ENCODE results near the gene STK40.

Gene STK40

DNA sequence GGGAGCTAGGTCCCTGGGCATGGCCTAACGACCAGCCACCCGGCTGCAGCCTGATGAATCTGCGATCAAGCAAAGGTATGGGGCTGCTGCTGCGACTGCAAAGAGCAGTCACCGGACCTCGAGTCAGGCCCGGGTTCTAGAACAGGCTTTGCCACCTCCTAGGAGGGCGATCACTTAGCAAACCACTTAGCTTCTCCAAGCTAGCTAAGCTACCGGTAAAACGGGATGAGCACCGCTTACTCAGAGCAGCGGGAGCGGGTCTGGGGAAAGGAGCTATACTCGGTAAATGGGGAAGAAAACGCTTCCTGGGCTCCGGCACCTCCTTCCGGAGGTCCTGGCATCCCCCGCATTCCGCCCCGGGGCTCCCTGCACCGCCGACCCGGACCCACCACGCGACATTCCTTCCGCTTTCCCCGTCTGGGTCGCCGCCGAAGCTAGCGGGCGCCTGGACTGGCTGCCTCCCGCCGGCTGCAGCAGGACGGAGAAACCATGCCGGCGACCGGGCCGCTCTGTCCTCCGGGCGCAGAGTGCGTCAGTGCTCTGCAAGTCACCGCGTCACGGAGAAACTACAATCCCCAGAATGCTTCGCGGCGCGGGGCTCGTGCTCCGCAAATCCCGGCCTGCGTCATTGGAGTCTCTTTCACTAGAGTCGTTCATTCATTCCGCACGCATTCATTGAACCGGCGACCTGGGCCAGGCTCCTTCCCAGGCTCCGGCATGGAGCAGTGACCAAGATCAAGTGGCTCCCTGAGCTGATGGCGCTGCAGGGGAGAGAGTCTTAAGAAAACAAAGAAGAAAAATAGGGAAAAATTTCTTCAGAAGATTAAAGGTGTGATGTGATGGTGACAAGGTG lies 11.9 kb upstream of the STK40 start, which contains the start of gene LSM10:
LSM10 (minus strand) TSS at position 531 of the 853 bp plus-strand sequence. CDS start 3,779 bp downstream, outside the sequence.
- peak; percentile 96 for DNase-seq

DNA sequence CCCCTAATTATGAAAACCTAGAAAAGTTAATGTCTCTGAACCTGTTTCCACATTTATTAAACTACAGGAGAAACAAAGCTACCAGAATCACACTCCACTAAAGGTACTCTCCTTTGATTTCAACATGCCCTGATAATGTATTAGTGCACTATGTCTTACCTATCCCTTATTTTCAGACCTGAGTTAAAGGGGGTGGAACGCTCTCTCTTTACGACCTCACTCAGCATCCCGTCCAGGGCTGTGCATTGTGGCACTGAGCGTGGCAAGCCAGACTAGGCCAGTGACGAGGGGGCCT lies 11.3 kb upstream of the STK40 start:
- DNase-seq: no peak

DNA sequence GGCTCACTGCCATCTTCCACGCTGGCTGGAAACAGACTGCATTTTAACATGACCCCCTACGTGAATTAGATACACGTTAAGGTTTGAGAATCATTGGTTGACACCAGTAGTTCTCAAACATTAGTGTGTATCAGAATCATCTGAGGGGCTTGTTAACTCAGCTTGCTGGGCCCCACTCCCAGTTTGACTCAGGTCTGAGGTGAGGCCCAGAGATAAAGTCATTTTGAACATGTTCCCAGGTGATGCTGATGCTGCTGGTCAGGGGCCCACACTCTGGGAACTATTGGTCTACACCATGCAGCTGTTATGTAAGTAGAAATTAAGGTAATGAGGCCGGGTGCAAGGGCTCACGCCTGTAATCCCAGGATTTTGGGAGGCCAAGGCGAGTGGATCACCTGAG lies 10.6 kb upstream of the STK40 start:
- no peak for DNase-seq

DNA sequence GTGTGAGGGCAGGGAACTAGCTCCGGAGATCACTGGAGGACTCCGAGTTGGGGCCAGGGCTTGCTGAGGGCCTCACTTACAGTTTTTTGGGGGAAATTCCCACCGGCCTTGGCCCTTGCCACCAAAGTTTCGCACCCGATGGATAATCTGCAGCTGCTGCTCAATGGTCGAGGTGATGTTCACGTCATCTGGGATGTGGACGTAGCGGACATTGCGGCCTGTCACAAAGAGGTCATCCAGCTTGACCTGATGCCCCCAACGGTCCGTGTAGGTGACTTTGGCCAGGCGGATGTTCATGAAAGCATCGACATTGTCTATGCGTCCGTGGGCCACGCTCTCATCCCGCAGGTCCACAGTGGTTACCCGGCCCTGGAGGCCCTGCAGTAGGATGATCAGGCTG lies 8.0 kb upstream of the STK40 start:
- no peak for DNase-seq

DNA sequence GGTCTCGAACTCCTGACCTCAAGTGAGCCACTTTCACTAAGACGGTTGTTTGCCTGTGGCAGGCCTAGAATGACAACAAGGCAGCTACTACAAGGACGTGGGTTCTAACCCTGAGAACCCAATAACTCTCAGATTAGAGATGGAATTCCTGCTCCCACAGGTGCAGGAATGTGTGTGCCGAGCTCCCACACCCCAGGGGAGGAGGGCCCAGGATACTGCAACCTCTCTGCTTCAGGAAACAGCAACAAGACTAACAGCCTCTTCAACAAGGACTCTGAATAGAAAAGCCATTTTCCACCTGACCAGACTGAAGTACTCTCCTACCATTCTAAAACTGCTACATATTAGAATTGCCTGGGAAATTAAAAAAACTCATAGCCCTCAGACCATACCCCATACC lies 7.1 kb upstream of the STK40 start:
- DNase-seq: no peak

DNA sequence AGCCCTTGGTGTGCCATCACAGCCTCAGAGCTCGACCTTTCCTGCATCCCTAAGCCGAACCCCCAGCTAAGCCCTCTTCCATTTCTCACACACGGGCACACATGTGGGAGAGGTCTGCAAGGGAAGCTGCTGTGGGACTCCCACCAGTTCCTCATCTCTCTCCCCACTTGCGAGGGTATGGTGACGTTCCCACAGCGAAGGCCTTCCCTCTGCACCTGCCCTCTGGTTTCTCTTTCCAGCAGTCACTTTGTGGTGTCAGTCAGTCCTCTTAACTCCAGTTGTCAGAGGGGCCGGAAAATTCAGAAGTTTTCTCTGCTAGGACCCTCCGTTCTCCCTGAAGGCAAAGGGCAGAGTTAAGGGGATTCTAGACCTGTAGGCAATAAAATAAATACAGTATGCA lies 5.5 kb upstream of the STK40 start:
- no peak for DNase-seq

DNA sequence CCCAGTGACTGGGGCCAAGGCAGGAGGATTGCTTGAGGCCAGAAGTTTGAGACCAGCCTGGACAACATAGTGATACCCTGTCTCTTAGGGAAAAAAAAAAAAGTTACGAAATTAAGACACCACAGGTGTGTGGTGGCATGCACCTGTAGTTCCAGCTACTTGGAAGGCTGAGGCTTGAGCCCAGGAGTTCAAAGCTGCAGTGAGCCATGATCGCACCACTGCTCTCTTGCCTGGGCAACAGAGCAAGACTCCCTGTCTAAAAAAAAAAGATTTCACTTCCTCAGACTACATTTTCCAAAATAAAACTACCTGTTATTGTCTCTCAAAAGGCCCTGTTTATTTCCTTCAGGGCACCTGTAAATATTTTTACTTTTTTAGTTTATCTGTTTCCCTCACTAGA lies 4.7 kb upstream of the STK40 start:
- DNase-seq: no peak

DNA sequence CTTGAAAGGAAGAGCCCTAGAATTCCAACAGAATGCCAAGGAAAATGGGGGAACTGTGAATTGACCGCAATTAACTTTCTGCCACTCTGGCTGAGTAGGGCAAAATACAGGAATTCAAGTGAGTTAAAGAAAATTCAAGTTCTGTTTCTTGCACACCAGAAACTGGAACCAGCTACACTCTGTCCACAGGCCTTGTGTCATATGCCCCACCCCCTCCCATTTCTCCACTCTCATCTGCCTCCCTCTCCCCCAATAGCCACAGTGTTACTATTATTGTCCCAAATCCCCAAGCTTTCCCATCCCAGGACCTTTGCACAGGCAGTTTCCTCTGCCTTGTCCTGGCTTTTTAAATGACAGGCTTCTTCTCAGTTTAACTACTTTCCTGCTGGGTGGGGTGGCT lies 4.3 kb upstream of the STK40 start:
- DNase-seq: no peak

DNA sequence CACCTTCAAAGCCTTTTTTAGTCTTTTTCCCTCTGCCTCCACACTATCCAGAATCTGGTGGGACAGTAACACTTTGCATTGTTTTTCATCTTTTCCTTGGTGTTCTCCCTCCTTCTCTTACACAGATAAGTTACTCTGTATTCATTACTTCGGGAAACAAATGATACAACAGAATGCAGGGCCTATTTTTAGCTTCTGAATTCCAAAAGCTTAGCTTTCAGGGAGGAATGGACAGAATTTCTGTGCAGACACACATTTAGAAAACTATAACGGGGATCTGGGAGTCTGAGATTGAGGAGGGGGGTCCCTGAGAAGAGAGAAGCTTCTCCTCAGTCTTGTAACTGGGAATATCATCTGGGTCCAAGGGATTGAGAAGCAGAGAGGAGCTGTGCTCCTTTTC lies 3.5 kb upstream of the STK40 start:
- DNase-seq: no peak

DNA sequence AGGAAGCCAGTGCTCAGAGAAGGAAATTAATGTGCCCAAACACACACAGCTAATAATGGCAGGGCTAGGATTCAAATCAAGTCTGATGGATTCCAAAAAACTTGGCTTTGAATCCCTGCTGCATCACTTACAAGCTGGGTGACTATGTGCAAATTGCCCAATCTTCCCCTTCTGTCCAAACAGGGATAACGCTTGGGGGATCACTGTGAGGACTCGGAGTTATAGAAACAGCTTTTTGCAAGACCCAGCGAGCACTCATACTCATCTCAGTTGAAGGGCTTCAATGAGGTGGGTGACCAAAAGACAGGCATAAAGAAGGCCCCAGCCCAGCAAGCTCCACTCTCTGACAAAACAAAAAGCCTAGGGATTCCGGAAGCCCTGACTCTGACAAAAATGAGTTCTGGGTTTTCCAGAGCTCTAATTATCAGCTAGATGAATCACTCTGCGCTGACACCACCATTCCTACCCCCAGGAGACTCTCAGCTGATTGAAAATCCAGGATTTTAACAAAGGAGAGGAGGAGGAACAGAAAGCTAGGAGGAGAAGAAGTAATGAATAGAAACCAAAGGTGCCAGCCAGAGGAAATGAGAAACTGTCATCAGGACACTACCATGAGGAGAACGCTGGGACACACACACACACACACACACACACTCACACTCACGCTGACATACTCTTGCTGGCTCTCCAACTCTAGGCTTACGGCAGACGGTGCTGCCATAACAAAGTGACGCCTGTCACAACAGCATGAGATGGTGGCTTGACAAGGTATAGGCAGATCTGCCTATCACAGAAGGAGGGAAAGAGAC lies 1.6 kb upstream of the STK40 start:
- no peak for DNase-seq

DNA sequence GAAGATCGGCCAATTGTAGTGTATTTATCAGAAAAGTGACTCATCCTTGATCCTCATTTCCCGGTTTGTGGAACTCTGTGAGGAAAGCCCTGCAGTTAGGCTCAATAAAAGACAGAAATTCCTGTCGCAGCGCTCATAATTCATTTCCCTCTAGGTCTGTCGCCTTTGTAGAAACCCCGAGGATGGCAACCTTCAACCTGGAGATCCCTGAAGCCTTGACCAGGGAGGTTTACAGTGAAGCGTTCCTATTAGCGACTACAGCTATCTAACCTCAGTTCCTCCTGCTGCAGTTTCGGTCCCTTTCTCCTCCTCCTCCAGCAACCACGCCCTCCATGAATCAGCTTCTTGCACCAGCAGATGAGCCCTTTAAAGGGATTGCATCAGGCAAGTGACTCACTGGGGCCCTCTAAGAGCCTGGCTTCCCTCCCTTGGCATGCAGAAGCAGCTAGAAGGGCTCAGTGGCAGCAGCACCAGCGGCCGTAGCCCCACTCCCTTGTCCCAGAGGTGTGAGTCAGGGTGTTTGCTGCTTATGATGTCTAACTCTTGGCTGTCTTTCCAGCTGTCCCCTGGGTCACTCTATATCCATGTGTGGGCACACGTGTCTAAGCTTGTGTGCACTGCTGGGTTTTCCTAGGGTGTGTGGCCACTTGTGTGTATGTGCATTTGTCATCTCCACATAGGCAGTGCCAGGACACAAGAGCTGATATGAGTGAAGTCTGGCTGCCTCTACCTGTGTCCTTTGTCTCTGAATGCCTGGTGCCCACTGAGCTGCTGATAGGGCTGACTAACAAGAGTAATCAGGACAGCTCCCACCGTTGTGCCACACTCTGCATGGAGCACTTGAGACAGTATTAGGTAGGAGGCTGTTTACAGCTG lies 779 bp upstream of the STK40 start:
- peak; percentile 83 for DNase-seq

DNA sequence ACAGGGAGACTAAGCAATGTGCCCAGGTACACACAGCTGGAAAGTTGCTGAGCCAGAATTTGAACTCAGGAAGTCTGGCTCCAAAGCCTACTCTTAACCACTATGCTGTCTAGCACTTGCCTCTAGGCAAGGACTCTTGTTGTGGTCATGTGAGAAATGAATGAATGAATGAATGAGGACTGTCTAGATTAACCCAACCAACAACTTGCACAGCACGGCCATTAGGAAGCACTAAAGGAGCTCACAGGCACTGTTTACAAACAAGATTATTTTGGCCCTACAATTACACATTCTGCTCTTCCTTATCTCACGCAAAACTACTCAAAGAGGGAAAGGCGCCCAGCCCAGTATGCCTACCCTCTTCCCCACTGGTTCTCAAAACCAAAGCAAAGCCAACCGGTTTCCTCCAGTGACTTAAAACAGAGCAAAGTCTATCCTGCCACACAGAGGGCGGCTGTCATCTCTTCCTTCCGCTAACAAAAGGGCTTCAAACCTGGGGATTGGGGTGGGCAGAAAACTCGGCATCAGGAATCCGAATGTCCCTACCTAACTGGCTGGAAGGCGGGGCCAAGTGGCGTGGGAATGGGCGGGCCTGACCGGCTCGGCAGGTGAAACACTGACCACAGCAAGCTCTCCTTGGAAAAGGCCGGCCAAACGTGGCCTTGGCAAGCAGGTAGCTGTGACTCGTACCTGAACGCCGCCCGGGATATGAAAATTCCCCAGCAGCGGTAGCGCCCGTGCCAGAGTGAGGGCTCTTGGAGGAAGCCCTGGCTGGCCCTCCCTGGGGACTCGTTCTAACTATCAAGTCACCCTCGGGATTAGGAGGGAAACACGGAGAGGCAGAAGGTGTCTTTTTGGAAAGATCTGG lies 948 bp downstream of the STK40 start:
- peak; percentile 74 for DNase-seq

DNA sequence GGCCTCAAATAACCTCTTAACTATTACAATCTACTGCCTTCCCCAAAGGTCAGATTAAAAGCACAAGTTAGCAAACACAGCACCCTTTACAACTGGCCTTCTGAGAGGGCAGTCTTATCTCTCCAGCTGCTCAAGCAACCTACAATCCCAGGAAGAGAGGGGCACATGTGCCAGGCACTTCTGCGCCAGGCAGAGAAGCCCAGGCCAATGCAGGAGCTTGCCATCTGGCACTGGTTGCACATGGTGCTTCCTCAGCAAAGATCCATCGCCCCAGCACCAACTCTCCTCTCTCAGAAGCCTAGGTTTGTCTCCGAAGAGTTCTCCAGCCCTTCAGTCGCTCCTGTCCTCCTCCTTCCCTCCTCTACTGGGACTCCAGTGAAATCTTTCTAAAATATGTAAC lies 2.5 kb downstream of the STK40 start:
- DNase-seq: no peak

DNA sequence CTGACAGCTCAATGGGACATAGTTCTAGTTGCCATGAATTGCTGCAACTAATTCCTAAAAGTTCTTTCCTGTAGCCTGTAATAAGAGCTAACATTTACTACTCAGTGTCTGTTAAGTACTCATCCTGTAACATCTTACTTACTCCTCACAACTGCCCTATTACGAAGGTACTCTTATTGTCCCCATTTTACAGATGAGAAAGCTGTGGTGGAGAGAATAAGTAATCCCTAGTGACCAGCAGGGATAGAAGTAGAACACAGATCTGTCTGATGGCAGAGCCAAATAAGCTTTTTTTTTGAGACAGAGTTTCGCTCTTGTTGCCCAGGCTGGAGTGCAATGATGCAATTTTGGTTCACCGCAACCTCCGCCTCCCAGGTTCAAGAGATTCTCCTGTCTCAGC lies 3.1 kb downstream of the STK40 start:
- no peak for DNase-seq

DNA sequence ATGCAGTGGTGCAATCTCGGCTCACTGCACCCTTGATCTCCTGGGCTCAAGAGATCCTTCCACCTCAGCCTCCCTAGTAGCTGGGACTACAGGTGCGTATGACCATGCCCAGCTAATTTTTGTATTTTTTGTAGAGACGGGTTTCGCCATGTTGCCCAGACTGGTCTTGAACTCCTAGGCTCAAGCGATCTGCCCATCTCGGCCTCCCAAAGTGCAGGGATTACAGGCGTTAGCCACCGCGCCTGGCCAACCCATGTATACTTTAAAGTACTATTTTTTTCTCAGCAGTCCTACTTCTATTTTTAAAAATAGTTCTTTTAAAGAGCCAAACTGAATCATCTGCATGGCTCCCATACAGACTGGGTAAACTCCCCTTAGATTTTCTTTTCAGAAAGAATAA lies 3.5 kb downstream of the STK40 start:
- DNase-seq: no peak

DNA sequence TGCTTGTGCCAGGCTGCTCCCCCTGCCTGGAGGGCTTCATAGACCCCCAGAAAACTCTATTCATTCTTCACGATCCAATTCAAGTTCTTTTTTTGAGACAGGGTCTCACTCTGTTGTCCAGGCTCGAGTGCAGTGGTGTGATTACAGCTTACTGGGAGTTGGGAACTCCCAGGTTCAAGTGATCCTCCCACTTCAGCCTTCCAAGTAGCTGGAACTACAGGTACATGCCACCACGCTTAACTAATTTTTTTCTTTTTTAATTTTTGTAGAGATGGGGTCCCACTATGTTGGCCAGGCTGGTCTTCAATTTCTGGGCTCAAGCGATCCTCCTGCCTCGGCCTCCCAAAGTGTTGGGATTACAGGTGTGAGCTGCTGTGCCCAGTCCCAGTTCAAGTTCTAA lies 4.3 kb downstream of the STK40 start:
- no peak for DNase-seq

DNA sequence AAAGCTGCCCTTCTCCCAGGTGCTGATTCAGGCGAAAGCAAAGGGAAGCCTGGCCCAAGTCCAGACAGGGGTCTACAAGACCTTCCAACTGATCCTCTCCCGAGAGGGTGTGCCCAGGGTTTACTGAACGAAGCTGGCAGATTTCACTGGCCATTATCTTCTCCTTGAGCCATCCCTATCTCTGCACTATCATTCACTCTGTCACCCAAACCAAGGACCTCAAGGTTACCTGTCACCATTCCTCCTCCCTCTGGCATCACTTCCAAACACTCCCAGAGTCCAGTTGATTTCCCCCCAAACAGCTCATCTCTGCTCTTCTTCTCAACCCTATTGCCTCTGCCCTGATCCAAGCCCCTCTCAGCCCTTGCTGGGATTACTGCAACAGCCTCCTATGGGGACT lies 4.9 kb downstream of the STK40 start:
- DNase-seq: no peak

DNA sequence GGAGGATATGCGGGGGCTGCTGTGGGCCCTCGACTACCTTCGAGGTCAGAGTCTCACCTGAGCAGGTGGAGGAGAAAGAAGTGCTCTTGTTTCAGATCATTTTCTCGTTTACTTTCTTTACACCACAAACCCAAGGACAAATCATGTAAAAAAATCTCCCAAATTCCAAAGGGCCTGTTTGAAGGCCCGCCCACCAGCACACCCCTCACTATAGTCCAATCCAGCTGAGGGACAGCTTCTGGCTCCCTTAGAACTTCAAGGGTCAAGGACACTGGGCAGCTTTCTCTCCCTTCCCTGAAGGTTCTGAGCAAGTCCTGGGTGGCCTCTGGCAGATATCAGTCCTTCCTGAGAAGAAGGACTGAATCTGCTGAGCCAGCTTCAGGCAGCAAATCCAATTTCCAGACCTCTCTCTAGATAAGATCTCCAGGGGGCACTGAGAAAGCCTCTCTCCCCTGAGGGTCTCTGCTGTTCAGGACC lies 5.5 kb downstream of the STK40 start:
- DNase-seq: no peak

DNA sequence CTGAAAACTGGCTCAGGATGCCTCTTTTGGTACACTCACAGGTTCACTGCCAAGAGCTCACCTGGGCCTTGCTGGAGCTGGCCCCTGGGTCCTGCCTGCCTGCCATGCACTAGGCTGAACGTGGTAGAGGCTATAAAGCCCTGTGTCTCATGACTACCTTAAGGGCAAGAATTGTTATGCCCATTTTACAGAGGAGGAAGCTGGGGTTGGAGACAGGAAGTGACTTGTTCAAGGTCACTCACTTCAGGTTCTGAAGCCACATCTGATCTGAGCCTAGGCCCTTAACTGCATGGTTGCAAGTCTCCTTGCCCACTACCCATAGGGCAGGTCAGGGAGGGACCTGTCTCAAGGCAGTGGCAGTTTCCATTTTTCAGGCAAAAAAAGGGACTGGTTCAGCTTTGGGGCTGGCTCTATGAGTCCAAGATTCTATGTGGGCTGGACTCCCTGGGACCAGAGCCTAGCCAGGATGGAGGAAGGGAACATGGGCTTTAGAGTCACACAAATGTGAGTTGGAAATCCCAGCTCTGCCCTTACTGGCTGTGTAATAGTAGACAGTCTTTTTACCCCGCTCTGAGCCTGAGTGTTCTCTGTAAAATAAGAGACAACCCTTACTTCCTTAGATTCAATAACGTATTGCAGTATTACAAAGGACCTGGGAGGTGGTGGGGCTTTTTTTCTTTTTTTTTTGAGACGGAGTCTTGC lies 7.8 kb downstream of the STK40 start:
- DNase-seq: no peak

DNA sequence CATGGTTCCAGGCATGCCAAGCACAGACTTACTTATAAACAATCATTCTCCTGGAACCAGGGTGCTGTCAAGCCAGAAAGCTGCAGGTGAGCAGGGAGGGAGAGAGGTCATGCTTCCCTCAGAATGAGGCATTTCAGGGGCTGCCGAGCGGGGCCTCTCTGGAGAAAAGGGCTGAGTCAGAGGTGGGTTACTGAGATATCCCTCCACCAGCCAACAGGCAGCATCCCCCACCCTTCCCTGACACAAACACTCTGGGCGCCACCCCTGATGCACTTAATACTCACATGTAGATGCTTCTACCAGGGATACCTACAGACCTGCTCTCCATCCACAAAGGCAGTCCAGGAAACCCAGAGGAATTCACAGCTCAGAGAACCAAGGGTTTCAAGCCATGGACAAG lies 13.1 kb downstream of the STK40 start:
- DNase-seq: no peak

DNA sequence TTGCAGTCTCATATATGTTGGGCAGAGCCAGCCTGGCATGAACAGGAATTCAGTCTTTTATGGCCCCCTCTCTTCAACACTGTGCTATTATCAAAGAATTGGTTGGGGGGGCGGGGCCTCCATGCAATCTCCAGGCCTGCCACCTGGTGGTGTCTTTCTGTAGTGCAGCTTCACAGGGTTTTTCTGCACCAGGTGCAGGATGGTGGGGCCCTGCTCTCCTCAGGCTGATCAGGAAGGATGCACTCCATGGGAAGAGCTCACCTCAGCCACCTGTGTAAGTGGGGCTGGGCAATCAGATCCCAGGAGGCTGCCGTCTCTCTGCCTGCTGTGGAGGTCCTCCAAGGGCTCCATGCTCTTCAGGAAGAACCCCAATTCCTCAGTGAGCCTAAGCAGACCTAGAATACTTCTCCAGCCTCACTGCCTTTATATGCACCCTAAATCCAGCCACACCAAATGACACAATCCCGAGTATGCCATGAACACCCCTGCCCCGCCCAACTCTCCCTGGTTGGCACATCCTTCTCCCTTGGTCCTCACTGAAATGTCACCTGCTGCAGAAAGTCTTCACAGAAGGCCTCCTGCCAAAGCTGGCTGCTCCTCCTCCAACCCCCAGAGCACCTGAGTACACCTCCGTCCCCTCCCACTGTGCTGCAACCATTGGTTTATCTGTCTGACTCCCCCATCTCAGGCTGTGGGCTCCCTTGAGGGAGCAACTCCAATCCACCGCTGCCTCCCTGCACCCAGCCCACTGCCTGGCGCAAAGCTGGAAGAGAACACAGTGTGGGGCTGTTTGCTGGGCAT lies 16.5 kb downstream of the STK40 start:
- peak; percentile 82 for DNase-seq

Measured in retina (tissue), 1 donor.